Gastroesophageal sphincter (tissue), 3 donors: ENCODE measurements around the gene GID4.

Experiments
- CTCF ChIP-seq, 4 experiments: fragments of 200-600 bp in 2 of 4; fragments of 450-650 bp in 2 of 4; sonication (generic) in 1 of 4; IDR thresholded peaks; one replicate each; pipeline ENCODE4 v1.5.1; 2017 to 2019; ENCODE audit warnings: antibody characterized with exemption in 4 of 4, mild to moderate bottlenecking in 2 of 4, moderate library complexity in 2 of 4
- EP300 ChIP-seq: sonication (generic); formaldehyde crosslinking; IDR thresholded peaks from one replicate; pipeline ENCODE4 v1.6.1; 2017; ENCODE audit warnings: antibody characterized with exemption, mild to moderate bottlenecking
- POLR2A ChIP-seq, 2 donors: fragments of 450-650 bp; IDR thresholded peaks; one replicate each; pipeline ENCODE4 v1.6.1; 2017; ENCODE audit warnings: antibody characterized with exemption in 2 of 2, mild to moderate bottlenecking in 2 of 2, moderate library complexity in 1 of 2

GRCh38 chr17:18087610-18088491, 48.6 kb downstream of the GID4 start, which contains the start of gene DRG2:
- TF ChIP-seq POLR2A (IDR thresholded peaks at IDR 0.05) (peak; percentile 52 to 56), CTCF (IDR thresholded peaks at IDR 0.05) (peak in 3 of 4 experiments; percentile 13 to 51 (median 24)), EP300 (no peak)
